Natural killer cell (primary cell): ENCODE results near the gene UBE2U. TPM values are rescaled to one million over a fixed set of nuclear protein-coding genes. Genes with fewer than 3 reads are reported as not detected.

Source experiments
- ATAC-seq, 3 donors: fragments of 150-1000 bp in 2 of 3; fragments of 200-7000 bp in 1 of 3; cut with Tn5 transposase; 1 replicate in 1 of 3; 2 replicates in 2 of 3; pipeline ENCODE4 v1.10.0; 2021; ENCODE audit warnings: mild to moderate bottlenecking in 2 of 3, moderate library complexity in 2 of 3
- DNase-seq, 2 donors: peaks; one replicate each; pipeline versions ENCODE4 v3.0.0 to v3.0.0-alpha.2; 2013 to 2021; ENCODE audit warnings: mixed read lengths in 1 of 2
- H3K27ac ChIP-seq: one replicate; pipeline ENCODE4 v1.5.1; 2013; ENCODE audit warnings: mild to moderate bottlenecking, low read length
- H3K27me3 ChIP-seq: one replicate; pipeline ENCODE4 v1.6.1; 2013; ENCODE audit warnings: low read length; ENCODE audit not compliant: control insufficient read depth, insufficient read depth
- H3K36me3 ChIP-seq: one replicate; pipeline ENCODE4 v1.6.1; 2013; ENCODE audit warnings: low read length; ENCODE audit not compliant: control insufficient read depth, insufficient read depth
- H3K4me1 ChIP-seq: one replicate; pipeline ENCODE4 v1.6.1; 2013; ENCODE audit warnings: low read length; ENCODE audit not compliant: control insufficient read depth, insufficient read depth
- H3K4me3 ChIP-seq: one replicate; pipeline ENCODE4 v1.5.1; 2013; ENCODE audit warnings: low read length
- H3K9me3 ChIP-seq: one replicate; pipeline ENCODE4 v1.6.1; 2013; ENCODE audit warnings: low read length; ENCODE audit not compliant: control insufficient read depth, insufficient read depth
- H3K27ac Mint-ChIP-seq, 2 donors: one replicate each; pipeline ENCODE4 v1.8.0; 2022; ENCODE audit warnings: mild to moderate bottlenecking in 2 of 2, mixed read lengths in 2 of 2, moderate library complexity in 1 of 2
- H3K27me3 Mint-ChIP-seq, 2 donors: one replicate each; pipeline ENCODE4 v1.8.0; 2022; ENCODE audit warnings: low read depth in 2 of 2, mixed read lengths in 2 of 2
- H3K36me3 Mint-ChIP-seq: one replicate; pipeline ENCODE4 v1.8.0; 2022; ENCODE audit warnings: mixed read lengths
- H3K4me1 Mint-ChIP-seq, 2 donors: one replicate each; pipeline ENCODE4 v1.8.0; 2022; ENCODE audit warnings: mixed read lengths in 2 of 2
- H3K4me3 Mint-ChIP-seq: one replicate; pipeline ENCODE4 v1.8.0; 2022; ENCODE audit warnings: mild to moderate bottlenecking, moderate library complexity, mixed read lengths
- H3K9me3 Mint-ChIP-seq, 2 donors: one replicate each; pipeline ENCODE4 v1.8.0; 2022; ENCODE audit warnings: mixed read lengths in 2 of 2
- WGBS: methylation state at CpG from one replicate; pipeline ENCODE4 v1.1.7; 2013; ENCODE audit warnings: missing lambda C conversion rate; ENCODE audit not compliant: insufficient coverage; 5-methylcytosine and 5-hydroxymethylcytosine counted together
- intact Hi-C: fragments of 100-400 bp; cut with micrococcal nuclease; formaldehyde crosslinking; loops from one replicate; pipeline ENCODE4 v1.14.2; 2022
- total RNA-seq, 4 donors: library from RNA; stranded (reverse); fragments of 120-200 nt in 1 of 4; gene quantifications; one replicate each; pipeline versions ENCODE4 v1.2.3 to v1.2.4, GENCODE V29; 2013 to 2022
- TF ChIP-seq, protein P1 (sequence below): fragments of 200-600 bp; IDR thresholded peaks from one replicate; pipeline ENCODE4 v1.8.0; 2022; ENCODE audit warnings: antibody characterized with exemption

UBE2U gene
- total RNA-seq, 3 donors from 2014 or later (not counting 1 experiment from before 2014, with no cell fraction given): not detected

DNA sequence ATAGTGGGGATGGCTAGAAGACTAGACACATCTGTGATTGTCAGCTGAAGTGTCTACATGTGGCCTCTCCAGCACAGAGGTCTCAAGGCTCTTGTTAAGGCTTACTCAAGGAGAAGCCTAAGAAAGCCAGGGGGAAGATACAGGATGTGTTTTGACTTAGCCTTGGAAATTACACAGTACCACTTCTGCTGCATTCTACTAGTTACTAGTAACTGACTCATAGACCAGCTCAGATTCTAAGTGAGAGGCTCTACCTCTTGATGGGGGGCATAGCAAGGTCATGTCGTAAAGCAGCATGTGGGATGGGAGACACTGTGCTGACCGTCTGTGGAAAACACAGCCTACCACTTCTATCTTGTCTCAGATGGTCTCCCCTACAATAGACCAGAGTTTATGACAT is 99.5 kb downstream of the UBE2U start:
- ATAC-seq (no peak), DNase-seq (no peak)
- H3K4me1 Mint-ChIP-seq: no peaks in the 10 kb centered on the region
- H3K36me3 ChIP-seq: no peaks in the 10 kb centered on the region
- peaks cover 12 to 13% of the 10 kb centered on the region in 2 donors for H3K27me3 Mint-ChIP-seq
- H3K4me3 ChIP-seq: no peak overlapping the region
- no peaks in the 10 kb centered on the region for H3K9me3 Mint-ChIP-seq
- intact Hi-C loops: no loop called here
- H3K9me3 ChIP-seq: no peaks in the 10 kb centered on the region
- H3K27ac ChIP-seq: no peak overlapping the region
- no CpG with 5 or more reads among the region's 2 CpGs for WGBS
- no peaks in the 10 kb centered on the region for H3K27me3 ChIP-seq
- H3K36me3 Mint-ChIP-seq: no peaks in the 10 kb centered on the region
- no peak overlapping the region for H3K27ac Mint-ChIP-seq
- H3K4me1 ChIP-seq: no peaks in the 10 kb centered on the region
- TF ChIP-seq, protein P1, sequence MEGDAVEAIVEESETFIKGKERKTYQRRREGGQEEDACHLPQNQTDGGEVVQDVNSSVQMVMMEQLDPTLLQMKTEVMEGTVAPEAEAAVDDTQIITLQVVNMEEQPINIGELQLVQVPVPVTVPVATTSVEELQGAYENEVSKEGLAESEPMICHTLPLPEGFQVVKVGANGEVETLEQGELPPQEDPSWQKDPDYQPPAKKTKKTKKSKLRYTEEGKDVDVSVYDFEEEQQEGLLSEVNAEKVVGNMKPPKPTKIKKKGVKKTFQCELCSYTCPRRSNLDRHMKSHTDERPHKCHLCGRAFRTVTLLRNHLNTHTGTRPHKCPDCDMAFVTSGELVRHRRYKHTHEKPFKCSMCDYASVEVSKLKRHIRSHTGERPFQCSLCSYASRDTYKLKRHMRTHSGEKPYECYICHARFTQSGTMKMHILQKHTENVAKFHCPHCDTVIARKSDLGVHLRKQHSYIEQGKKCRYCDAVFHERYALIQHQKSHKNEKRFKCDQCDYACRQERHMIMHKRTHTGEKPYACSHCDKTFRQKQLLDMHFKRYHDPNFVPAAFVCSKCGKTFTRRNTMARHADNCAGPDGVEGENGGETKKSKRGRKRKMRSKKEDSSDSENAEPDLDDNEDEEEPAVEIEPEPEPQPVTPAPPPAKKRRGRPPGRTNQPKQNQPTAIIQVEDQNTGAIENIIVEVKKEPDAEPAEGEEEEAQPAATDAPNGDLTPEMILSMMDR: no peak
- H3K4me3 Mint-ChIP-seq: no peak overlapping the region

DNA sequence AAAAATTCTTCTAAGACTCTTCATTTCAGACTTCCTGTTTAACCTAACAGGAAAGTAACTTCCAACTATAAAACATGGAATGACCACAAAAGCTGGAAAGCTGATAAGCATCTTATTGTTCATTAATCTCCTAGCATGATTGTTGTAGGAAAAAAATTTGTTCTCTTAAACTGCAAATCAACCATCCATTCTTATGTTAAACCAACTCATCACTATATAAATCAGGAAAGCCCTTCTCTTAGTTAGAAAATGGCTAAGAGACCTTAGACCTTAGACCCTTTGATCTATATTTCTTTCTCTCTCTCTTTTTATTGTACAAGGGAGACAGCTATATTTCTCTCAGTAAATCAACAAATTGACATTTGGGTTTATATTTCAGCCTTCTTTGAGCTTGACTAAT is 101.4 kb downstream of the UBE2U start:
- ATAC-seq (no peak), DNase-seq (no peak)
- Mint-ChIP-seq H3K27me3 (peaks cover 9 to 16% of the 10 kb centered on the region in 2 donors), H3K4me3 (no peak overlapping the region), H3K9me3 (no peaks in the 10 kb centered on the region), H3K27ac (no peak overlapping the region), H3K36me3 (no peaks in the 10 kb centered on the region), H3K4me1 (no peaks in the 10 kb centered on the region)
- H3K27me3 ChIP-seq: no peaks in the 10 kb centered on the region
- no peaks in the 10 kb centered on the region for H3K36me3 ChIP-seq
- no peaks in the 10 kb centered on the region for H3K9me3 ChIP-seq
- intact Hi-C loops: no loop called here
- H3K27ac ChIP-seq: no peak overlapping the region
- H3K4me1 ChIP-seq: no peaks in the 10 kb centered on the region
- TF ChIP-seq, protein P1: no peak
- no peak overlapping the region for H3K4me3 ChIP-seq

DNA sequence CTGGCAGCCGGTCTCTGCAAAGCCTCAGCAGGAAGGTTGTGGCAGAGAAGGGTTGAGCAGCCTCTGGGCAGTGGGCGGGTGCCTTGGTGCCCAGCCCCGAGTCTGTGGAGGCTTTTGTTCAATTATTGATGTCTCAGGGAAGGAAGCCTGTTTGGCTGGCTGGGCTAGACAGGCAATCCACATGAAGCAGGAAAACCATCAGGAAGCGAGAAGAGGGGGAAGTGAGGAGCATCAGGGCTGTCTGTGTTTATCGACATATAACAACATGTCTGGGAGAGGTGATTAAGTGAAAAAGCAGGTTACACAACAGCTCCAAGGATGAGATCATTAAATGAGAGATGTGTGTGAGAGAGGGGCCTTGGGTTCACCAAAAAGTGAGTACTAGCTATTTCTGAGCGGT is 105.4 kb downstream of the UBE2U start:
- DNase-seq: no peak
- 26% methylated on average over 6 of the region's 6 CpGs for WGBS
- Histone ChIP-seq H3K36me3 (no peaks in the 10 kb centered on the region), H3K4me1 (no peaks in the 10 kb centered on the region), H3K27me3 (no peaks in the 10 kb centered on the region), H3K27ac (no peak overlapping the region), H3K9me3 (no peaks in the 10 kb centered on the region), H3K4me3 (no peak overlapping the region)
- Mint-ChIP-seq H3K27me3 (peaks cover 4 to 10% of the 10 kb centered on the region in 2 donors), H3K36me3 (no peaks in the 10 kb centered on the region), H3K27ac (no peak overlapping the region), H3K9me3 (no peaks in the 10 kb centered on the region), H3K4me1 (no peaks in the 10 kb centered on the region), H3K4me3 (no peak overlapping the region)
- intact Hi-C loops: no loop called here
- TF ChIP-seq, protein P1: no peak
- no peak for ATAC-seq

DNA sequence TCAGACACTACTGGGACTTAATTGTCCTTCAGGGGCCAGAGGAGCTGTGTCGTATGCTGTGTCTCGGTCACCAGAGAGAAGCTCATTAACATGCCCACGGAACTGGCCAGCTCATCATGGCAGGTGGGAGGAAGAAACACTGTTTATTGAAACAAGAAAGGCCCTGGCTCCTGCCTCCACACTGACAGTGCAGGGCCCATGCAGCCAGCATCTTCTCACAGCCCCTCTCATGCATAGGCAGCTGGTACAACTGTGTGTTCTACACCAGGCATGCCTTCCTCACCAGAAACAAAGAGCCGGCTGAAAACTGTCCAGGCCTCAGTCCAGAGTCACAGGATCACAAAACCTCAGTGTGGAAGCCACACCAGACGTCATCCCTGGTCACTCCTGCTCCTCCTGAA is 106.0 kb downstream of the UBE2U start:
- DNase-seq: no peak
- H3K36me3 ChIP-seq: no peaks in the 10 kb centered on the region
- TF ChIP-seq, protein P1: no peak
- H3K4me3 ChIP-seq: no peak overlapping the region
- ATAC-seq: no peak
- 79% methylated on average over 5 of the region's 5 CpGs for WGBS
- no peaks in the 10 kb centered on the region for H3K27me3 ChIP-seq
- H3K4me1 Mint-ChIP-seq: no peaks in the 10 kb centered on the region
- peaks cover 4 to 10% of the 10 kb centered on the region in 2 donors for H3K27me3 Mint-ChIP-seq
- no peak overlapping the region for H3K27ac ChIP-seq
- H3K9me3 Mint-ChIP-seq: no peaks in the 10 kb centered on the region
- H3K4me3 Mint-ChIP-seq: no peak overlapping the region
- no peaks in the 10 kb centered on the region for H3K9me3 ChIP-seq
- intact Hi-C loops: no loop called here
- H3K27ac Mint-ChIP-seq: no peak overlapping the region
- no peaks in the 10 kb centered on the region for H3K36me3 Mint-ChIP-seq
- H3K4me1 ChIP-seq: no peaks in the 10 kb centered on the region
